AG10803 (cell line): ENCODE data around the gene MSI2.

ENCODE experiments used
- DNase-seq: peaks from one replicate; pipeline ENCODE4 v3.0.0; 2010; ENCODE audit warnings: low read depth
- H3K4me3 ChIP-seq: 2 replicates; pipeline ENCODE4 v1.5.1; 2011; ENCODE audit warnings: mild to moderate bottlenecking, low read length, control low read depth
- CTCF ChIP-seq: conservative IDR thresholded peaks from 2 replicates; pipeline ENCODE4 v1.5.1; 2011; ENCODE audit warnings: mild to moderate bottlenecking, low read length, control low read depth, inconsistent platforms

The MSI2 gene

GRCh38 chr17:57357830-57358430 lies 101.6 kb downstream of the MSI2 start:
- DNase-seq = no peak
- no peak for TF ChIP-seq CTCF
- H3K4me3 ChIP-seq = no peak overlapping the region

GRCh38 chr17:57360266-57360665 lies 103.9 kb downstream of the MSI2 start:
- H3K4me3 ChIP-seq = no peak overlapping the region
- no peak for DNase-seq
- no peak for TF ChIP-seq CTCF

GRCh38 chr17:57362797-57363556 lies 106.7 kb downstream of the MSI2 start:
- no peak overlapping the region for H3K4me3 ChIP-seq
- TF ChIP-seq CTCF = no peak
- no peak for DNase-seq

- DNase-seq = no peak
- no peak for TF ChIP-seq CTCF
- no peak overlapping the region for H3K4me3 ChIP-seq
Measured at GRCh38 chr17:57363580-57363979, 107.3 kb downstream of the MSI2 start.

GRCh38 chr17:57363998-57364643 lies 107.8 kb downstream of the MSI2 start:
- DNase-seq = no peak
- TF ChIP-seq CTCF = no peak
- H3K4me3 ChIP-seq = no peak overlapping the region

GRCh38 chr17:57365420-57365819 lies 109.1 kb downstream of the MSI2 start:
- H3K4me3 ChIP-seq = no peak overlapping the region
- TF ChIP-seq CTCF = no peak
- no peak for DNase-seq

- no peak for DNase-seq
- H3K4me3 ChIP-seq = no peak overlapping the region
- no peak for TF ChIP-seq CTCF
Measured at GRCh38 chr17:57366177-57366557, 109.8 kb downstream of the MSI2 start.
